HEK293 (cell line): Measurements from ENCODE around the gene KIF25.

ENCODE experiments used
- CTCF ChIA-PET: fragments of 350-600 bp; formaldehyde crosslinking; extraction: SDS; loops from one replicate; lab custom pipeline; 2021; ENCODE audit warnings: antibody characterized with exemption; lab: Yijun Ruan, JAX
- POLR2A ChIA-PET: fragments of 300-600 bp; formaldehyde crosslinking; extraction: SDS; loops from one replicate; lab custom pipeline; 2020; ENCODE audit warnings: antibody characterized with exemption, inconsistent platforms; lab: Yijun Ruan, JAX
- H3K27ac ChIP-seq: fragments of 200-500 bp; sonication (Bioruptor generic); 2 replicates; pipeline ENCODE4 v1.5.1; 2014; ENCODE audit warnings: low read depth, low read length, control low read depth, inconsistent platforms; ENCODE audit errors: extremely low read depth
- H3K36me3 ChIP-seq, 2 experiments: fragments of 200-500 bp in 1 of 2; sonication (Bioruptor generic) in 1 of 2; 1 replicate in 1 of 2; 2 replicates in 1 of 2; pipeline ENCODE4 v1.5.1; 2014 to 2017; ENCODE audit warnings: inconsistent platforms in 2 of 2, low read length in 2 of 2; ENCODE audit not compliant: control insufficient read depth in 2 of 2, insufficient read depth in 1 of 2
- H3K4me1 ChIP-seq: fragments of 200-500 bp; sonication (Bioruptor generic); 2 replicates; pipeline ENCODE4 v1.5.1; 2014; ENCODE audit warnings: mild to moderate bottlenecking, low read length, inconsistent platforms; ENCODE audit not compliant: control insufficient read depth, insufficient read depth
- H3K4me3 ChIP-seq: 2 replicates; pipeline ENCODE4 v1.5.1; 2011; ENCODE audit warnings: low read depth, mild to moderate bottlenecking, control low read depth, low read length, moderate library complexity
- H3K9me3 ChIP-seq: fragments of 200-500 bp; sonication (Bioruptor generic); 2 replicates; pipeline ENCODE4 v1.5.1; 2014; ENCODE audit warnings: low read depth, low read length, inconsistent platforms; ENCODE audit not compliant: control insufficient read depth, insufficient read depth
- BCL11A ChIP-seq: fragments of 450-650 bp; formaldehyde crosslinking; IDR thresholded peaks from 2 replicates; pipeline ENCODE4 v1.5.1; 2016; ENCODE audit warnings: low read depth, missing biosample characterization, missing genetic modification characterization
- BCL11B ChIP-seq: fragments of 450-650 bp; formaldehyde crosslinking; IDR thresholded peaks from 2 replicates; pipeline ENCODE4 v1.5.1; 2016; ENCODE audit warnings: low read depth, missing biosample characterization, missing genetic modification characterization
- EGR2 ChIP-seq: fragments of 450-650 bp; formaldehyde crosslinking; IDR thresholded peaks from 2 replicates; pipeline ENCODE4 v1.5.1; 2016; ENCODE audit warnings: low read depth, missing biosample characterization, missing genetic modification characterization
- FEZF1 ChIP-seq: fragments of 450-650 bp; formaldehyde crosslinking; IDR thresholded peaks from 2 replicates; pipeline ENCODE4 v1.5.1; 2016; ENCODE audit warnings: missing biosample characterization, missing genetic modification characterization
- GLIS2 ChIP-seq: fragments of 450-650 bp; formaldehyde crosslinking; IDR thresholded peaks from 2 replicates; pipeline ENCODE4 v1.5.1; 2016; ENCODE audit warnings: missing biosample characterization, missing genetic modification characterization
- KLF10 ChIP-seq: fragments of 450-650 bp; IDR thresholded peaks from 2 replicates; pipeline ENCODE4 v1.5.1; 2018; ENCODE audit warnings: missing biosample characterization, mild to moderate bottlenecking, missing genetic modification characterization
- KLF9 ChIP-seq: fragments of 450-650 bp; formaldehyde crosslinking; IDR thresholded peaks from 2 replicates; pipeline ENCODE4 v1.5.1; 2016; ENCODE audit warnings: missing biosample characterization, missing genetic modification characterization, low read depth
- SALL2 ChIP-seq: fragments of 450-650 bp; formaldehyde crosslinking; IDR thresholded peaks from 2 replicates; pipeline ENCODE4 v1.5.0; 2017; ENCODE audit warnings: missing biosample characterization, mild to moderate bottlenecking, missing genetic modification characterization, borderline replicate concordance
- TRIM28 ChIP-seq: IDR thresholded peaks from 2 replicates; pipeline ENCODE4 v1.6.1; 2011; ENCODE audit warnings: low read length, control low read depth, borderline replicate concordance
- ZBTB8A ChIP-seq: fragments of 450-650 bp; formaldehyde crosslinking; IDR thresholded peaks from 2 replicates; pipeline ENCODE4 v1.5.1; 2016; ENCODE audit warnings: missing biosample characterization, missing genetic modification characterization
- ZNF133 ChIP-seq: fragments of 450-650 bp; formaldehyde crosslinking; IDR thresholded peaks from 2 replicates; pipeline ENCODE4 v1.5.1; 2016; ENCODE audit warnings: missing biosample characterization, missing genetic modification characterization
- ZNF19 ChIP-seq: fragments of 450-650 bp; formaldehyde crosslinking; IDR thresholded peaks from 2 replicates; pipeline ENCODE4; 2016; ENCODE audit warnings: missing biosample characterization, missing genetic modification characterization, low read depth
- ZNF2 ChIP-seq: fragments of 450-650 bp; formaldehyde crosslinking; IDR thresholded peaks from 2 replicates; pipeline ENCODE4 v1.5.1; 2016; ENCODE audit warnings: missing biosample characterization, missing genetic modification characterization
- ZNF223 ChIP-seq: fragments of 450-650 bp; formaldehyde crosslinking; IDR thresholded peaks from 2 replicates; pipeline ENCODE4 v1.5.1; 2016; ENCODE audit warnings: missing biosample characterization, missing genetic modification characterization
- ZNF266 ChIP-seq: fragments of 450-650 bp; formaldehyde crosslinking; IDR thresholded peaks from 2 replicates; pipeline ENCODE4 v1.5.1; 2016; ENCODE audit warnings: missing biosample characterization, missing genetic modification characterization, low read depth
- ZNF302 ChIP-seq: fragments of 450-650 bp; formaldehyde crosslinking; IDR thresholded peaks from 2 replicates; pipeline ENCODE4 v1.5.1; 2016; ENCODE audit warnings: missing biosample characterization, missing genetic modification characterization, low read depth
- ZNF341 ChIP-seq: fragments of 450-650 bp; formaldehyde crosslinking; IDR thresholded peaks from 2 replicates; pipeline ENCODE4; 2016; ENCODE audit warnings: low read depth, missing biosample characterization, missing genetic modification characterization
- ZNF514 ChIP-seq: fragments of 450-650 bp; formaldehyde crosslinking; IDR thresholded peaks from 2 replicates; pipeline ENCODE4 v1.5.1; 2016; ENCODE audit warnings: missing biosample characterization, missing genetic modification characterization
- ZNF529 ChIP-seq: fragments of 450-650 bp; formaldehyde crosslinking; IDR thresholded peaks from 2 replicates; pipeline ENCODE4 v1.5.1; 2017; ENCODE audit warnings: missing genetic modification characterization, missing biosample characterization; ENCODE audit not compliant: insufficient replicate concordance
- ZNF548 ChIP-seq: fragments of 450-650 bp; formaldehyde crosslinking; IDR thresholded peaks from 2 replicates; pipeline ENCODE4 v1.5.1; 2016; ENCODE audit warnings: missing biosample characterization, missing genetic modification characterization
- ZNF76 ChIP-seq: fragments of 450-650 bp; formaldehyde crosslinking; IDR thresholded peaks from 2 replicates; pipeline ENCODE4; 2016; ENCODE audit warnings: low read depth, missing biosample characterization, missing genetic modification characterization, borderline replicate concordance
- ZNF768 ChIP-seq: fragments of 450-650 bp; formaldehyde crosslinking; IDR thresholded peaks from 2 replicates; pipeline ENCODE4 v1.5.1; 2018; ENCODE audit warnings: missing biosample characterization, mild to moderate bottlenecking, missing genetic modification characterization
- ZNF776 ChIP-seq: fragments of 450-650 bp; formaldehyde crosslinking; IDR thresholded peaks from 2 replicates; pipeline ENCODE4 v1.5.0; 2017; ENCODE audit warnings: missing biosample characterization, missing genetic modification characterization, borderline replicate concordance
- TF ChIP-seq, protein P1 (sequence below): fragments of 450-650 bp; formaldehyde crosslinking; IDR thresholded peaks from 2 replicates; pipeline ENCODE4 v1.5.1; 2016; ENCODE audit warnings: missing biosample characterization, missing genetic modification characterization
- TF ChIP-seq, protein P2 (sequence below): fragments of 450-650 bp; formaldehyde crosslinking; IDR thresholded peaks from 2 replicates; pipeline ENCODE4 v1.5.1; 2016; ENCODE audit warnings: missing biosample characterization, missing genetic modification characterization
- TF ChIP-seq, protein P3 (sequence below): sonication (generic); formaldehyde crosslinking; IDR thresholded peaks from 2 replicates; pipeline ENCODE4 v1.8.1; 2022; ENCODE audit warnings: mild to moderate bottlenecking, moderate library complexity, missing genetic modification reagents
- TF ChIP-seq, protein P4 (sequence below): fragments of 450-650 bp; formaldehyde crosslinking; IDR thresholded peaks from 2 replicates; pipeline ENCODE4 v1.5.1; 2017; ENCODE audit warnings: missing biosample characterization, missing genetic modification characterization

The KIF25 gene

DNA sequence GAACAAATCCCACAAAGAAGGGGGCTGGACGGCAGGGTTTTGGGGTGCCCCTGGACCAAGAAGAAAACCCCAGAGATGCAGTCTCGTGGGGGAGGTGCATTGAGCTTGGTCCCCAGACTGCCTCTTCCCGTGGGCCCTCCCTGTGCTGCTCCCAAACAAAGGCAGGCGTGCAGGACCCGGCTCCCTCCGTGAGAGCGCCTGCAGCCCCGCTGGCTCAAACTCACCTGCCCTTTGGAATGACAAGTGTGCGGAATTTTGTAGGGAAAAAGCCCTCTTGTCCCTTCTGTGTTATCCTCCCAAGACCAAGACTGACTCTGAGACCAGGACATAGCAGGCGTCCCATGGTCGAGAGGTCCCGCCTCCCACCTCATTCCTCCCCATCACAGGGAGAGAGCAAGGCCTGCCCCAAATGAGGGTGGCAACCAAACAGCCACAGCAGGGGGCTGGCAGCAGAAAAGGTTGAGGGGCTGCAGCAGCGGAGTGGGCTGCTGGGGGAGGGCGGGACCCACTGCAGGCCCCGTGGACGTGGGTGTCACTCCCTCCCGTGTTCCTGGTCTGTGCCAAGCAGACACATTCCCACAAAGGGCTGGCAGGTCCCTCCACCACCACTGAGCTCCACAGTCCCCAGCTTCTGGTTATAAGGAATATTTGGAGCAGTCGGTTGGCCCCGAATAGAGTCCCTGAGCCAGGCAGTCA is 87.1 kb downstream of the KIF25 start:
- Histone ChIP-seq H3K4me1 (no peaks in the 10 kb centered on the region), H3K4me3 (no peak overlapping the region), H3K36me3 (no peaks in the 10 kb centered on the region), H3K27ac (no peak overlapping the region), H3K9me3 (no peaks in the 10 kb centered on the region)
- no peak for TF ChIP-seq ZNF2 (tag by site-specific recombination)
- no peak for TF ChIP-seq KLF9 (tag by site-specific recombination)
- no peak for TF ChIP-seq ZNF266 (tag by site-specific recombination)
- TF ChIP-seq ZNF514: no peak
- no peak for TF ChIP-seq KLF10
- TF ChIP-seq GLIS2 (tag by site-specific recombination): no peak
- POLR2A ChIA-PET: no interaction called here
- CTCF ChIA-PET: interaction anchor here (0.6 kb wide), 1 partner anchor 39 kb away, joined by 4 read pairs; no protein-coding TSS in a partner anchor

DNA sequence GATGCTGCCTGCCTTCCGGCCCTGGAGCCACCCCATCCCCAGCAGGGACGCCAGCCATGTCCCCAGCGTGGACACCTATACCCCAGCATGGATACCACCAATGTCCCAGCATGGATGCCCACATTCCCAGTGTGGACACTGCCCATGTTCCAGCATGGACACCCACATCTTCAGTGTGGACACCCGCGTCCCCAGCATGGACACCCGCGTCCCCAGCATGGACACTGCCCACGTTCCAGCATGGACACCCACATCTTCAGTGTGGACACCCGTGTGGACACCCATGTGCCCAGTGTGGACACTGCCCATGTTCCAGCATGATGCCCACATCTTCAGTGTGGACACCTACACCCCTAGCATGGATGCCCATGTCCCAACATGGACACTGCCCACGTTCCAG is 88.6 kb downstream of the KIF25 start:
- Histone ChIP-seq H3K27ac (no peak overlapping the region), H3K4me3 (no peak overlapping the region), H3K4me1 (no peaks in the 10 kb centered on the region), H3K36me3 (no peaks in the 10 kb centered on the region), H3K9me3 (no peaks in the 10 kb centered on the region)
- CTCF ChIA-PET: no interaction called here
- POLR2A ChIA-PET: no interaction called here
- TF ChIP-seq ZNF76 (tag by site-specific recombination) (no peak), TRIM28 (no peak), ZNF19 (tag by site-specific recombination) (no peak), EGR2 (tag by site-specific recombination) (peak; percentile 50; the same call in 1 of the 2 replicates)
- TF ChIP-seq, protein P1, sequence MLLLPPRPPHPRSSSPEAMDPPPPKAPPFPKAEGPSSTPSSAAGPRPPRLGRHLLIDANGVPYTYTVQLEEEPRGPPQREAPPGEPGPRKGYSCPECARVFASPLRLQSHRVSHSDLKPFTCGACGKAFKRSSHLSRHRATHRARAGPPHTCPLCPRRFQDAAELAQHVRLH (tag by site-specific recombination): no peak

DNA sequence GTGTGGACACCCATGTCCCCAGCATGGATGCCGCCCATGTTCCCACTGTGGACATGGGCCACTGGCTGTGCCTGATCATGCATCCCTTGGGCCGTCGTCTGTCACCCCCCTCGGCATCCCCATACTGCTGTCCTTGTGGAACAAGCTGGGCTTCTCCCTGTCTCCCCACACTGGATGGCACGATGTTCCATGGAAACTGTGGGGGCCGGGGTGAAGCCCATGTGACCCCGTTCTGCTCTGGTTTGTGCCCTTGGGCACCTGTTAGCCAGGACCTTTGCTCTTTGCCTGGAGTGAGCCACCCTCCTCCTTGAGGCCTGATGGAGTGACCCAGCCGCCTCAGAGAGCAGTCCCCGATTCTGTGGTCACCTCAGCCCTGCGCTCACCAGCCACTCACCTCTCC is 89.1 kb downstream of the KIF25 start:
- POLR2A ChIA-PET: no interaction called here
- Histone ChIP-seq H3K27ac (no peak overlapping the region), H3K4me3 (no peak overlapping the region), H3K4me1 (no peaks in the 10 kb centered on the region), H3K36me3 (no peaks in the 10 kb centered on the region), H3K9me3 (no peaks in the 10 kb centered on the region)
- CTCF ChIA-PET: interaction anchor here (0.6 kb wide), 2 partner anchors 108 to 204 kb away, joined by 3 to 5 read pairs; no protein-coding TSS in a partner anchor
- TF ChIP-seq, protein P2, sequence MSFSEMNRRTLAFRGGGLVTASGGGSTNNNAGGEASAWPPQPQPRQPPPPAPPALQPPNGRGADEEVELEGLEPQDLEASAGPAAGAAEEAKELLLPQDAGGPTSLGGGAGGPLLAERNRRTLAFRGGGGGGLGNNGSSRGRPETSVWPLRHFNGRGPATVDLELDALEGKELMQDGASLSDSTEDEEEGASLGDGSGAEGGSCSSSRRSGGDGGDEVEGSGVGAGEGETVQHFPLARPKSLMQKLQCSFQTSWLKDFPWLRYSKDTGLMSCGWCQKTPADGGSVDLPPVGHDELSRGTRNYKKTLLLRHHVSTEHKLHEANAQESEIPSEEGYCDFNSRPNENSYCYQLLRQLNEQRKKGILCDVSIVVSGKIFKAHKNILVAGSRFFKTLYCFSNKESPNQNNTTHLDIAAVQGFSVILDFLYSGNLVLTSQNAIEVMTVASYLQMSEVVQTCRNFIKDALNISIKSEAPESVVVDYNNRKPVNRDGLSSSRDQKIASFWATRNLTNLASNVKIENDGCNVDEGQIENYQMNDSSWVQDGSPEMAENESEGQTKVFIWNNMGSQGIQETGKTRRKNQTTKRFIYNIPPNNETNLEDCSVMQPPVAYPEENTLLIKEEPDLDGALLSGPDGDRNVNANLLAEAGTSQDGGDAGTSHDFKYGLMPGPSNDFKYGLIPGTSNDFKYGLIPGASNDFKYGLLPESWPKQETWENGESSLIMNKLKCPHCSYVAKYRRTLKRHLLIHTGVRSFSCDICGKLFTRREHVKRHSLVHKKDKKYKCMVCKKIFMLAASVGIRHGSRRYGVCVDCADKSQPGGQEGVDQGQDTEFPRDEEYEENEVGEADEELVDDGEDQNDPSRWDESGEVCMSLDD (tag by site-specific recombination): no peak
- TF ChIP-seq ZNF341: no peak
- TF ChIP-seq, protein P3, sequence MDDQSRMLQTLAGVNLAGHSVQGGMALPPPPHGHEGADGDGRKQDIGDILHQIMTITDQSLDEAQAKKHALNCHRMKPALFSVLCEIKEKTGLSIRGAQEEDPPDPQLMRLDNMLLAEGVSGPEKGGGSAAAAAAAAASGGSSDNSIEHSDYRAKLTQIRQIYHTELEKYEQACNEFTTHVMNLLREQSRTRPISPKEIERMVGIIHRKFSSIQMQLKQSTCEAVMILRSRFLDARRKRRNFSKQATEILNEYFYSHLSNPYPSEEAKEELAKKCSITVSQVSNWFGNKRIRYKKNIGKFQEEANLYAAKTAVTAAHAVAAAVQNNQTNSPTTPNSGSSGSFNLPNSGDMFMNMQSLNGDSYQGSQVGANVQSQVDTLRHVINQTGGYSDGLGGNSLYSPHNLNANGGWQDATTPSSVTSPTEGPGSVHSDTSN (CRISPR knock-in tag): no peak
- TF ChIP-seq ZNF548 (tag by site-specific recombination): no peak
- TF ChIP-seq ZBTB8A (tag by site-specific recombination): no peak
- TF ChIP-seq, protein P4, sequence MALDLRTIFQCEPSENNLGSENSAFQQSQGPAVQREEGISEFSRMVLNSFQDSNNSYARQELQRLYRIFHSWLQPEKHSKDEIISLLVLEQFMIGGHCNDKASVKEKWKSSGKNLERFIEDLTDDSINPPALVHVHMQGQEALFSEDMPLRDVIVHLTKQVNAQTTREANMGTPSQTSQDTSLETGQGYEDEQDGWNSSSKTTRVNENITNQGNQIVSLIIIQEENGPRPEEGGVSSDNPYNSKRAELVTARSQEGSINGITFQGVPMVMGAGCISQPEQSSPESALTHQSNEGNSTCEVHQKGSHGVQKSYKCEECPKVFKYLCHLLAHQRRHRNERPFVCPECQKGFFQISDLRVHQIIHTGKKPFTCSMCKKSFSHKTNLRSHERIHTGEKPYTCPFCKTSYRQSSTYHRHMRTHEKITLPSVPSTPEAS (tag by site-specific recombination): no peak
- TF ChIP-seq BCL11B (tag by site-specific recombination): no peak
- TF ChIP-seq SALL2 (tag by site-specific recombination): no peak
- no peak for TF ChIP-seq ZNF302 (tag by site-specific recombination)
- no peak for TF ChIP-seq ZNF133 (tag by site-specific recombination)
- TF ChIP-seq FEZF1 (tag by site-specific recombination): no peak
- TF ChIP-seq BCL11A (tag by site-specific recombination): no peak
- TF ChIP-seq ZNF223 (tag by site-specific recombination): no peak
- TF ChIP-seq ZNF776: no peak
- TF ChIP-seq ZNF529: no peak
- no peak for TF ChIP-seq ZNF768 (tag by site-specific recombination)
